EL (cell line): ENCODE data around the gene SH3RF2.
"Not testable (repeated sequence)": the region's sequence is repeated elsewhere in the genome, so short reads cannot be mapped to it uniquely, and the experiment has no call there.

Source experiments
- DNase-seq: peaks from one replicate; pipeline ENCODE4 v3.0.0-alpha.2; 2016

Gene SH3RF2

GRCh38 chr5:145949474-145949873 lies 13.1 kb downstream of the SH3RF2 start:
- no peak for DNase-seq

GRCh38 chr5:145951071-145951470 lies 14.7 kb downstream of the SH3RF2 start:
- DNase-seq, result no peak

- no peak for DNase-seq
Observed at GRCh38 chr5:145953202-145953601, 16.8 kb downstream of the SH3RF2 start.

GRCh38 chr5:145954140-145954539 lies 17.8 kb downstream of the SH3RF2 start:
- not testable (repeated sequence) for DNase-seq

- DNase-seq, result no peak
Observed at GRCh38 chr5:145957388-145957787, 21.0 kb downstream of the SH3RF2 start.

- DNase-seq, result no peak
Observed at GRCh38 chr5:145958436-145958835, 22.1 kb downstream of the SH3RF2 start.

GRCh38 chr5:145960166-145960565 lies 23.8 kb downstream of the SH3RF2 start:
- no peak for DNase-seq

GRCh38 chr5:145960848-145961600 lies 24.6 kb downstream of the SH3RF2 start:
- peak; percentile 72 for DNase-seq

GRCh38 chr5:145962001-145962400 lies 25.6 kb downstream of the SH3RF2 start:
- no peak for DNase-seq

GRCh38 chr5:145964008-145964407 lies 27.6 kb downstream of the SH3RF2 start:
- DNase-seq, result not testable (repeated sequence)

- DNase-seq, result no peak
Observed at GRCh38 chr5:145965804-145966203, 29.4 kb downstream of the SH3RF2 start.

- no peak for DNase-seq
Observed at GRCh38 chr5:145967296-145967695, 30.9 kb downstream of the SH3RF2 start.

GRCh38 chr5:145968970-145969713 lies 32.8 kb downstream of the SH3RF2 start:
- no peak for DNase-seq

GRCh38 chr5:145969714-145970092 lies 33.3 kb downstream of the SH3RF2 start:
- DNase-seq, result no peak

GRCh38 chr5:145971108-145971507 lies 34.7 kb downstream of the SH3RF2 start:
- no peak for DNase-seq

GRCh38 chr5:145971701-145972100 lies 35.3 kb downstream of the SH3RF2 start:
- DNase-seq, result no peak

GRCh38 chr5:145975001-145975360 lies 38.6 kb downstream of the SH3RF2 start:
- DNase-seq, result no peak

- DNase-seq, result peak; percentile 96
Observed at GRCh38 chr5:145975361-145976066, 39.1 kb downstream of the SH3RF2 start.

GRCh38 chr5:145976431-145977155 lies 40.2 kb downstream of the SH3RF2 start:
- DNase-seq, result peak; percentile 72

- no peak for DNase-seq
Observed at GRCh38 chr5:145978171-145978570, 41.8 kb downstream of the SH3RF2 start.

- DNase-seq, result no peak
Observed at GRCh38 chr5:145978708-145979107, 42.3 kb downstream of the SH3RF2 start.

GRCh38 chr5:145979270-145980223 lies 43.2 kb downstream of the SH3RF2 start:
- no peak for DNase-seq
